DOHH2 (cell line): ENCODE data around the gene FOXP2.

Source experiments
- H3F3A ChIP-seq: fragments of 200-600 bp; sonication (generic), shearing (Covaris generic); 2 replicates; pipeline ENCODE4 v1.6.0; 2016; ENCODE audit warnings: antibody characterized with exemption, mild to moderate bottlenecking; ENCODE audit not compliant: control insufficient read depth, insufficient read depth
- H3K27ac ChIP-seq: fragments of 200-600 bp; sonication (generic); 2 replicates; pipeline ENCODE4 v1.5.1; 2014; ENCODE audit warnings: low read depth, mild to moderate bottlenecking, low read length, moderate library complexity
- H3K27me3 ChIP-seq: fragments of 200-600 bp; sonication (generic); 2 replicates; pipeline ENCODE4 v1.6.1; 2014; ENCODE audit warnings: mild to moderate bottlenecking, low read length, mixed read lengths; ENCODE audit not compliant: control insufficient read depth
- H3K36me3 ChIP-seq: fragments of 200-600 bp; sonication (generic); 2 replicates; pipeline ENCODE4 v1.6.1; 2014; ENCODE audit warnings: mild to moderate bottlenecking, low read length, moderate library complexity, mixed read lengths; ENCODE audit not compliant: control insufficient read depth
- H3K4me1 ChIP-seq: fragments of 200-600 bp; sonication (generic); 2 replicates; pipeline ENCODE4 v1.6.1; 2014; ENCODE audit warnings: mild to moderate bottlenecking, low read length, mixed read lengths; ENCODE audit not compliant: control insufficient read depth
- H3K4me2 ChIP-seq: fragments of 200-600 bp; sonication (generic); 2 replicates; pipeline ENCODE4 v1.6.0; 2014; ENCODE audit warnings: mild to moderate bottlenecking, low read length, moderate library complexity
- H3K4me3 ChIP-seq: fragments of 200-600 bp; sonication (generic); 2 replicates; pipeline ENCODE4 v1.5.1; 2014; ENCODE audit warnings: mild to moderate bottlenecking, low read length, mixed read lengths
- H3K79me2 ChIP-seq: fragments of 200-600 bp; sonication (generic); 2 replicates; pipeline ENCODE4 v1.6.1; 2014; ENCODE audit warnings: mild to moderate bottlenecking, low read length, mixed read lengths; ENCODE audit not compliant: control insufficient read depth
- H3K9me2 ChIP-seq: fragments of 200-600 bp; sonication (generic); replicated peaks from 2 replicates; pipeline ENCODE4 v1.6.1; 2014; ENCODE audit warnings: mild to moderate bottlenecking, low read length, mixed read lengths; ENCODE audit not compliant: control insufficient read depth
- H3K9me3 ChIP-seq: fragments of 200-600 bp; sonication (generic); 2 replicates; pipeline ENCODE4 v1.6.1; 2014; ENCODE audit warnings: antibody characterized with exemption, low read length, mixed read lengths; ENCODE audit not compliant: control insufficient read depth, insufficient read depth
- H4K20me1 ChIP-seq: fragments of 200-600 bp; sonication (generic); 2 replicates; pipeline ENCODE4 v1.6.0; 2014; ENCODE audit warnings: low read depth, mild to moderate bottlenecking, antibody characterized with exemption, low read length, moderate library complexity; ENCODE audit not compliant: control insufficient read depth, insufficient read depth
- EZH2phosphoT487 ChIP-seq: fragments of 200-600 bp; sonication (generic); IDR thresholded peaks from 2 replicates; pipeline ENCODE4 v1.6.1; 2017; ENCODE audit warnings: borderline replicate concordance, mild to moderate bottlenecking, antibody characterized with exemption, low read length, moderate library complexity, mixed read lengths
- TF ChIP-seq, protein P1 (sequence below): fragments of 200-600 bp; sonication (generic); IDR thresholded peaks from one replicate; pipeline ENCODE4 v1.5.1; 2014; ENCODE audit warnings: antibody characterized with exemption, mild to moderate bottlenecking, low read depth, low read length; ENCODE audit not compliant: poor library complexity, severe bottlenecking

Gene FOXP2

DNA sequence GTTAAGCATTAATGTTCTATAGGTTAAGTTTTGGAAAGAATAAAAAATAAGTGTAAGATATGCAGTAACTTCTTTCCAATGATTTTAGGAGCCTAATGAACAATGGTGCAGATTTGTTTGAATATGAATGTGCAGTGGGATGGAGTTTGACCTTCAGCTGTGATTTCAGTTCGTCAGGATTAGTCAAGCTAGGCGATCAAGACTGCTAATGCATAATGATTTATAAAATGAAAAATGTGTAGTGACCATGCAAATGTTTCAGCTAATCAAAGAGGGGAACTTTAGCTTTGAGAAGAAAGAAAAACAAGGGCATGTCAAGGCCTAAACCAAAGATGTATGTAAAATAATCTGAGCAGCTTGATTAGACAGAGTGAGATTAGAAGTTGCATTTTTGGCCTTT, 208.5 kb downstream of the FOXP2 start:
- Histone ChIP-seq H3F3A (no peaks in the 10 kb centered on the region), H3K4me1 (no peaks in the 10 kb centered on the region), H4K20me1 (no peaks in the 10 kb centered on the region), H3K27me3 (no peaks in the 10 kb centered on the region), H3K4me2 (no peak overlapping the region), H3K36me3 (no peaks in the 10 kb centered on the region), H3K27ac (no peak overlapping the region), H3K9me3 (no peaks in the 10 kb centered on the region), H3K4me3 (no peak overlapping the region), H3K79me2 (no peaks in the 10 kb centered on the region), H3K9me2 (no peaks in the 10 kb centered on the region)
- TF ChIP-seq EZH2phosphoT487 = no peak
- TF ChIP-seq, protein P1, sequence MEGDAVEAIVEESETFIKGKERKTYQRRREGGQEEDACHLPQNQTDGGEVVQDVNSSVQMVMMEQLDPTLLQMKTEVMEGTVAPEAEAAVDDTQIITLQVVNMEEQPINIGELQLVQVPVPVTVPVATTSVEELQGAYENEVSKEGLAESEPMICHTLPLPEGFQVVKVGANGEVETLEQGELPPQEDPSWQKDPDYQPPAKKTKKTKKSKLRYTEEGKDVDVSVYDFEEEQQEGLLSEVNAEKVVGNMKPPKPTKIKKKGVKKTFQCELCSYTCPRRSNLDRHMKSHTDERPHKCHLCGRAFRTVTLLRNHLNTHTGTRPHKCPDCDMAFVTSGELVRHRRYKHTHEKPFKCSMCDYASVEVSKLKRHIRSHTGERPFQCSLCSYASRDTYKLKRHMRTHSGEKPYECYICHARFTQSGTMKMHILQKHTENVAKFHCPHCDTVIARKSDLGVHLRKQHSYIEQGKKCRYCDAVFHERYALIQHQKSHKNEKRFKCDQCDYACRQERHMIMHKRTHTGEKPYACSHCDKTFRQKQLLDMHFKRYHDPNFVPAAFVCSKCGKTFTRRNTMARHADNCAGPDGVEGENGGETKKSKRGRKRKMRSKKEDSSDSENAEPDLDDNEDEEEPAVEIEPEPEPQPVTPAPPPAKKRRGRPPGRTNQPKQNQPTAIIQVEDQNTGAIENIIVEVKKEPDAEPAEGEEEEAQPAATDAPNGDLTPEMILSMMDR = no peak

DNA sequence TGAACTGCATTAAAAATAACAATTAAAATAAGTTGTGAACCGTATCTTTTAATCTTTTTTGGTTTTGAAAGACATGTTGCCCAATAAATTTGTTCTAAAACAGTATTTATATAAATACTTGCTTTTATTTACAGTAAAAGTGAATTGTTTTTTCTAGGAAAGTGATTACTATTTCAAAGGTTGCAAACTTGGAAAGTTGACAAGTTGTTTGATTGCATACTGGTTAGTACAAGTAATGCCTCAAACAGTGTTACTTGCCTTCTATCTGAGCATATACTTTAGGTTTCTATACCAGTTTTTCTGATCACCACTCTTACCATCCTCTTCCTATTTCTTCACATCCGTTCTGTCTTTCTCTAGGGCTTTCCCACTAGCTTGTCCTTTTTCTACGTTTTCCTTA, 212.6 kb downstream of the FOXP2 start:
- H3K27ac ChIP-seq = no peak overlapping the region
- H3K27me3 ChIP-seq = no peaks in the 10 kb centered on the region
- no peaks in the 10 kb centered on the region for H3K4me1 ChIP-seq
- no peaks in the 10 kb centered on the region for H4K20me1 ChIP-seq
- H3K9me3 ChIP-seq = no peaks in the 10 kb centered on the region
- H3K4me3 ChIP-seq = no peak overlapping the region
- no peaks in the 10 kb centered on the region for H3K36me3 ChIP-seq
- no peaks in the 10 kb centered on the region for H3K9me2 ChIP-seq
- H3K4me2 ChIP-seq = no peak overlapping the region
- H3K79me2 ChIP-seq = no peaks in the 10 kb centered on the region
- no peaks in the 10 kb centered on the region for H3F3A ChIP-seq
- no peak for TF ChIP-seq EZH2phosphoT487
- TF ChIP-seq, protein P1 = no peak

DNA sequence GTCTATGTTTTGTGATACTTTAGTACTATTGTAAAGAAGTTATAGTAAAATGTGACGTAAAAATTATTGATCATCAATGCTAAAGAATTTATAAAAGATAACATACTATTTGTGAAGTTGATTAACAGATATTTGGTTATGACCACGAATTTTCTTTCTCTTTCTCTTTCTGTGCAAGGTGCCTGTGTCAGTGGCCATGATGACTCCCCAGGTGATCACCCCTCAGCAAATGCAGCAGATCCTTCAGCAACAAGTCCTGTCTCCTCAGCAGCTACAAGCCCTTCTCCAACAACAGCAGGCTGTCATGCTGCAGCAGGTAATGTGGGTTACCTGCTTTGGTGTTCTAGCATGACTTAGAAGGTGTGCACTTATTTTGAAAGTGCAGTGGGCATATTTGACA, 213.7 kb downstream of the FOXP2 start:
- Histone ChIP-seq H3K9me2 (no peaks in the 10 kb centered on the region), H3K36me3 (no peaks in the 10 kb centered on the region), H4K20me1 (no peaks in the 10 kb centered on the region), H3K27ac (no peak overlapping the region), H3K27me3 (no peaks in the 10 kb centered on the region), H3K4me3 (no peak overlapping the region), H3K4me1 (no peaks in the 10 kb centered on the region), H3K79me2 (no peaks in the 10 kb centered on the region), H3K9me3 (no peaks in the 10 kb centered on the region), H3K4me2 (no peak overlapping the region), H3F3A (no peaks in the 10 kb centered on the region)
- TF ChIP-seq, protein P1 = no peak
- TF ChIP-seq EZH2phosphoT487 = no peak

DNA sequence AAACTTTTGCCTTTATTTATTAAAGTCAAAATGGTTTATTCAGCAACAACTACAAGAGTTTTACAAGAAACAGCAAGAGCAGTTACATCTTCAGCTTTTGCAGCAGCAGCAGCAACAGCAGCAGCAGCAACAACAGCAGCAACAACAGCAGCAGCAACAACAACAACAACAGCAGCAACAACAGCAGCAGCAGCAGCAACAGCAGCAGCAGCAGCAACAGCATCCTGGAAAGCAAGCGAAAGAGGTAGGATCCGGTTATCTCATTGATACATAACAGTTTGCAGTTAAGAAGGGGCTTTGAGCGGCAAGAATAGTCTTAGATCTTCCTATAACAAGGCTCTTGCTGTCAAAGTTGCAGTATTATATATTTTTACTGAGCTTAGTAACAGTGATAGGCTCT, 215.1 kb downstream of the FOXP2 start:
- no peak overlapping the region for H3K4me2 ChIP-seq
- H3K27me3 ChIP-seq = no peaks in the 10 kb centered on the region
- no peaks in the 10 kb centered on the region for H3F3A ChIP-seq
- H3K9me3 ChIP-seq = no peaks in the 10 kb centered on the region
- H3K4me1 ChIP-seq = no peaks in the 10 kb centered on the region
- no peaks in the 10 kb centered on the region for H4K20me1 ChIP-seq
- TF ChIP-seq EZH2phosphoT487 = no peak
- TF ChIP-seq, protein P1 = no peak
- no peak overlapping the region for H3K4me3 ChIP-seq
- no peak overlapping the region for H3K27ac ChIP-seq
- no peaks in the 10 kb centered on the region for H3K79me2 ChIP-seq
- no peaks in the 10 kb centered on the region for H3K36me3 ChIP-seq
- H3K9me2 ChIP-seq = no peaks in the 10 kb centered on the region
